CD1c-positive myeloid dendritic cell (primary cell): ENCODE results near the gene NCAPG2.
"Not testable (repeated sequence)": the region's sequence is repeated elsewhere in the genome, so short reads cannot be mapped to it uniquely, and the experiment has no call there.

ENCODE experiments used
- DNase-seq: peaks from one replicate; pipeline ENCODE4 v3.0.0-alpha.2; 2016; ENCODE audit errors: extremely low spot score

NCAPG2 gene

GRCh38 chr7:158706710-158707590 is 2.3 kb upstream of the NCAPG2 start:
- DNase-seq = no peak

- peak; percentile 55 for DNase-seq
Measured at GRCh38 chr7:158706273-158706704, 1.7 kb upstream of the NCAPG2 start.

- DNase-seq = peak; percentile 5
Measured at GRCh38 chr7:158705234-158705850, 738 bp upstream of the NCAPG2 start.

- not testable (repeated sequence) for DNase-seq
Measured at GRCh38 chr7:158703679-158704523, 703 bp downstream of the NCAPG2 start.

GRCh38 chr7:158702944-158703343 is 1.7 kb downstream of the NCAPG2 start:
- DNase-seq = no peak

GRCh38 chr7:158702196-158702595 is 2.4 kb downstream of the NCAPG2 start:
- no peak for DNase-seq

GRCh38 chr7:158700008-158700407 is 4.6 kb downstream of the NCAPG2 start:
- no peak for DNase-seq

- DNase-seq = no peak
Measured at GRCh38 chr7:158699341-158699740, 5.3 kb downstream of the NCAPG2 start.

- no peak for DNase-seq
Measured at GRCh38 chr7:158698657-158699195, 5.9 kb downstream of the NCAPG2 start.

- not testable (repeated sequence) for DNase-seq
Measured at GRCh38 chr7:158697597-158697996, 7.0 kb downstream of the NCAPG2 start.

GRCh38 chr7:158695726-158696452 is 8.7 kb downstream of the NCAPG2 start:
- DNase-seq = peak; percentile 91

- DNase-seq = no peak
Measured at GRCh38 chr7:158695056-158695455, 9.5 kb downstream of the NCAPG2 start.

- no peak for DNase-seq
Measured at GRCh38 chr7:158694650-158695049, 10.0 kb downstream of the NCAPG2 start.

GRCh38 chr7:158689488-158689887 is 15.1 kb downstream of the NCAPG2 start:
- no peak for DNase-seq

GRCh38 chr7:158687406-158687805 is 17.2 kb downstream of the NCAPG2 start:
- DNase-seq = no peak

GRCh38 chr7:158685693-158686092 is 18.9 kb downstream of the NCAPG2 start:
- DNase-seq = no peak

GRCh38 chr7:158684329-158684728 is 20.3 kb downstream of the NCAPG2 start:
- no peak for DNase-seq

GRCh38 chr7:158683541-158683940 is 21.1 kb downstream of the NCAPG2 start:
- no peak for DNase-seq

GRCh38 chr7:158682456-158682855 is 22.1 kb downstream of the NCAPG2 start:
- no peak for DNase-seq

- DNase-seq = no peak
Measured at GRCh38 chr7:158680754-158681153, 23.9 kb downstream of the NCAPG2 start.

- no peak for DNase-seq
Measured at GRCh38 chr7:158676906-158677305, 27.7 kb downstream of the NCAPG2 start.
